CD4-positive, alpha-beta memory T cell (primary cell): ENCODE measurements around the gene INTS3. TPM values are rescaled to one million over a fixed set of nuclear protein-coding genes. Genes with fewer than 3 reads are reported as not detected.
A peak's percentile ranks its signal among the peaks of the same experiment; 100 is the strongest.

Experiments used
- CTCF ChIA-PET: fragments of 350-600 bp; sonication (Branson Sonifier 250); formaldehyde crosslinking; loops from one replicate; lab custom pipeline; 2021; ENCODE audit warnings: inconsistent platforms; ENCODE audit not compliant: partially characterized antibody; lab: Charles Lee
- POLR2A ChIA-PET: fragments of 350-600 bp; sonication (Branson Sonifier 250); formaldehyde crosslinking; loops from one replicate; lab custom pipeline; 2021; ENCODE audit not compliant: partially characterized antibody; lab: Charles Lee
- DNase-seq, 5 donors: peaks; one replicate each; pipeline versions ENCODE4 v3.0.0 to v3.0.0-alpha.2; 2020 to 2022; ENCODE audit warnings: mixed read lengths in 1 of 5
- H3K27ac ChIP-seq: one replicate; pipeline ENCODE4 v1.7.0; 2013; ENCODE audit warnings: low read depth, low read length
- H3K27me3 ChIP-seq: 2 replicates; pipeline ENCODE4 v1.7.0; 2013; ENCODE audit warnings: mild to moderate bottlenecking, low read length, moderate library complexity; ENCODE audit not compliant: insufficient read depth
- H3K36me3 ChIP-seq: 2 replicates; pipeline ENCODE4 v1.7.0; 2013; ENCODE audit warnings: mild to moderate bottlenecking, low read length, moderate library complexity; ENCODE audit not compliant: insufficient read depth
- H3K4me1 ChIP-seq: 2 replicates; pipeline ENCODE4 v1.7.0; 2013; ENCODE audit warnings: mild to moderate bottlenecking, low read length, moderate library complexity; ENCODE audit not compliant: insufficient read depth
- H3K4me3 ChIP-seq, 2 donors: one replicate each; pipeline ENCODE4 v1.7.0; 2013; ENCODE audit warnings: low read length in 2 of 2, mild to moderate bottlenecking in 1 of 2
- H3K9me3 ChIP-seq, 2 donors: one replicate each; pipeline ENCODE4 v1.7.0; 2013; ENCODE audit warnings: low read length in 2 of 2, control low read depth in 1 of 2; ENCODE audit not compliant: control insufficient read depth in 1 of 2
- H3K27ac Mint-ChIP-seq, 7 donors: one replicate each; pipeline ENCODE4 v1.8.0; 2020 to 2021; ENCODE audit warnings: mixed read lengths in 7 of 7, mild to moderate bottlenecking in 6 of 7, inconsistent platforms in 3 of 7, moderate library complexity in 3 of 7
- H3K27me3 Mint-ChIP-seq, 2 donors: one replicate each; pipeline ENCODE4 v1.8.0; 2020 to 2021; ENCODE audit warnings: mixed read lengths in 2 of 2
- H3K36me3 Mint-ChIP-seq, 2 donors: one replicate each; pipeline ENCODE4 v1.8.0; 2020 to 2021; ENCODE audit warnings: mixed read lengths in 2 of 2, inconsistent platforms in 1 of 2, mild to moderate bottlenecking in 1 of 2
- H3K4me1 Mint-ChIP-seq, 4 donors: one replicate each; pipeline ENCODE4 v1.8.0; 2020 to 2021; ENCODE audit warnings: mixed read lengths in 4 of 4, mild to moderate bottlenecking in 1 of 4
- H3K4me3 Mint-ChIP-seq, 8 donors: one replicate each; pipeline ENCODE4 v1.8.0; 2020 to 2021; ENCODE audit warnings: mixed read lengths in 8 of 8, mild to moderate bottlenecking in 7 of 8, moderate library complexity in 6 of 8, inconsistent platforms in 3 of 8
- H3K9me3 Mint-ChIP-seq, 8 donors: one replicate each; pipeline ENCODE4 v1.8.0; 2020 to 2021; ENCODE audit warnings: mixed read lengths in 8 of 8, mild to moderate bottlenecking in 5 of 8, inconsistent platforms in 3 of 8, moderate library complexity in 1 of 8
- intact Hi-C: fragments of 100-400 bp; cut with micrococcal nuclease; formaldehyde crosslinking; loops from one replicate; pipeline ENCODE4 v1.15.1; 2023
- polyA plus RNA-seq, 2 donors: library from polyadenylated mRNA; unstranded; fragments of 300-500 nt; fragmentation: Illumina TruSeq; gene quantifications; one replicate each; pipeline ENCODE4 v1.2.3, GENCODE V29; 2021
- total RNA-seq, 2 experiments: library from RNA; stranded (reverse); gene quantifications; one replicate each; pipeline ENCODE4 v1.2.3, GENCODE V29; 2021

The INTS3 gene
- total and polyA plus RNA-seq, 4 experiments from 2014 or later = 8.1 to 53.0 (median 30.8) TPM

GRCh38 chr1:153786038-153786790 lies 58.4 kb downstream of the INTS3 start:
- peaks cover 14 to 31% (median 22%) of the 10 kb centered on the region in 4 donors for H3K4me1 Mint-ChIP-seq
- H3K27me3 Mint-ChIP-seq = peaks cover 0 to 5% of the 10 kb centered on the region in 2 donors
- no peaks in the 10 kb centered on the region for H3K27me3 ChIP-seq
- DNase-seq = no peak
- no peak overlapping the region for H3K4me3 ChIP-seq
- no peak overlapping the region for H3K27ac Mint-ChIP-seq
- H3K27ac ChIP-seq = no peak overlapping the region
- H3K9me3 Mint-ChIP-seq = no peaks in the 10 kb centered on the region
- H3K4me1 ChIP-seq = peaks cover 19% of the 10 kb centered on the region
- H3K36me3 Mint-ChIP-seq = peaks cover 0 to 1% of the 10 kb centered on the region in 2 donors
- H3K36me3 ChIP-seq = no peaks in the 10 kb centered on the region
- intact Hi-C loops = no loop called here
- H3K9me3 ChIP-seq = no peaks in the 10 kb centered on the region
- POLR2A ChIA-PET = interaction anchor here (2.0 to 3.0 kb wide), 2 partner anchors 11 to 159 kb away, joined by 10 to 13 read pairs; partner anchors contain the start of genes DENND4B and SLC27A3
- no peak overlapping the region for H3K4me3 Mint-ChIP-seq
- CTCF ChIA-PET = interaction anchor here (1.3 to 2.2 kb wide), 3 partner anchors 11 to 200 kb away, joined by 3 to 7 read pairs (median 4); partner anchors contain the start of gene RAB13

DNA sequence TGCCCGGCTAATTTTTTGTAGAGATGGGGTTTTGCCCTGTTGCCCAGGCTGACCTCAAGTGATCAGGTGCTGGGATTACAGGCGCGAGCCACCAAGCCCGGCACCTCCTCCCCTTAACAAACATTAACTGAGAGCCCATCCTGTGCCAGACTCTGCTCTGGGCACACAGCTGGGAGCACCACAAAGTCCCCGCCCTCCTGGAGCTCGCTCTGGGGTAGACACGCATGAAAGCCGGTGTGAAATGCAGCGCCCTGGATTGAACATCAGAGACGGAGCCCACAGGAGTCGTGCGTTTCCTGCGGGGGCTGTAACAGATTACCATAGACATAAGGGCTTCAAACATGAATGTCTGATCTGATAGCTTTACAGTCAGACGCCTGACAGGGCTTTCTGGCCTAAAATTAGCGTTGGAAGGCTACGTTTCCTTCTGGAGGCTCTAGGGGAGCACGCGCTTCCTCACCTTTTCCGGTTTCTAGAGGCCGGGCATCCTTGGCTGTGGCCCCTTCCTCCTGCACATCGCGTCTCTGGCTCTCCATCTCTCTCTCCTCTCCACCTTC lies 61.7 kb downstream of the INTS3 start:
- Mint-ChIP-seq H3K36me3 (no peaks in the 10 kb centered on the region), H3K9me3 (no peaks in the 10 kb centered on the region), H3K4me3 (peak overlapping the region in 5 of 8 donors; percentile 5 to 53 (median 26)), H3K27me3 (peaks cover 0 to 5% of the 10 kb centered on the region in 2 donors), H3K4me1 (peaks cover 10 to 19% (median 14%) of the 10 kb centered on the region in 4 donors), H3K27ac (peak overlapping the region in 2 of 7 donors; percentile 5 to 77)
- CTCF ChIA-PET = no interaction called here
- intact Hi-C loops = no loop called here
- Histone ChIP-seq H3K4me1 (peaks cover 12% of the 10 kb centered on the region), H3K4me3 (no peak overlapping the region), H3K9me3 (no peaks in the 10 kb centered on the region), H3K27me3 (no peaks in the 10 kb centered on the region), H3K36me3 (no peaks in the 10 kb centered on the region), H3K27ac (no peak overlapping the region)
- DNase-seq = no peak
- POLR2A ChIA-PET = interaction anchor here (0.6 to 1.7 kb wide), 4 partner anchors 134 to 258 kb away, joined by 3 to 6 read pairs (median 4); partner anchors contain the start of gene RPS27

DNA sequence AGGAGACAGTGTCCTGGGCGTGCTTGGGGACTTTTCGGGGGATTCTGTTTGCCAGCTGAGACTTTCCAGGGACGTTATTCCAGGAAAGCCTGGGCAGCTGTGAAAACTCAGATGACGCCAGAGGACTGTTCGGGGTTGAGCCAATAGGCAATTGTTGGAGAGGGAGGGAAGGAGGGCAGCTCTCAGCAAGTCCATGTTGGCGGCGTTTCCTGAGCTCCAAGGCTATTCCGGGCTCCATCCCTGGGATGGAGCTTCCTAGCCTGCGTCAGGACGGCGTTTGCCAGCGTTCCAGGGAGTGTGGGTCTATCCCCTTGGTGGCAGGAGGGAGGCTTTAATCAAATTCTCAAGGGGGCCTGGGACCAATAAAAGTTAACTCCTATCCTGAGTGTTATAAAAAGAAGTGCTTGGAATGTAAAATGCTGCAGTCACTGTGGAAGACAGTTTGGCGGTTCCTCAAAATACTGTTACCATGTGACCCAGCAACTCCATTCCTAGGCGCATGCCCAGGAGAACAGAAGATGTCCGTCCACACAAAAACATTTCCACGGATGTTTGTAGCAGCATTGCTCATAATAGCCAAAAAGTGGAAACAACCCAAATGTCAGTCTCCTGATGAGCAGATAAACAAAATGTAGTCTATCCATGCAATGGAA lies 62.6 kb downstream of the INTS3 start:
- no peaks in the 10 kb centered on the region for H3K36me3 ChIP-seq
- CTCF ChIA-PET = interaction anchor here (0.7 to 0.8 kb wide), 2 partner anchors 198 to 279 kb away, joined by 3 to 4 read pairs; no protein-coding TSS in a partner anchor
- H3K27ac ChIP-seq = no peak overlapping the region
- H3K4me3 ChIP-seq = no peak overlapping the region
- peaks cover 12% of the 10 kb centered on the region for H3K4me1 ChIP-seq
- Mint-ChIP-seq H3K27ac (peak overlapping the region in 2 of 7 donors; percentile 4 to 52), H3K4me3 (peak overlapping the region in 2 of 8 donors; percentile 7 to 30), H3K36me3 (no peaks in the 10 kb centered on the region), H3K4me1 (peaks cover 10 to 19% (median 14%) of the 10 kb centered on the region in 4 donors), H3K27me3 (peaks cover 0 to 5% of the 10 kb centered on the region in 2 donors), H3K9me3 (no peaks in the 10 kb centered on the region)
- no peaks in the 10 kb centered on the region for H3K9me3 ChIP-seq
- intact Hi-C loops = no loop called here
- H3K27me3 ChIP-seq = no peaks in the 10 kb centered on the region
- DNase-seq = no peak
- POLR2A ChIA-PET = interaction anchor here (1.4 to 1.7 kb wide), 2 partner anchors 133 to 200 kb away, joined by 4 to 6 read pairs; partner anchors contain the start of gene RPS27

GRCh38 chr1:153790966-153791647 lies 63.3 kb downstream of the INTS3 start:
- Histone ChIP-seq H3K36me3 (no peaks in the 10 kb centered on the region), H3K4me3 (no peak overlapping the region), H3K27me3 (no peaks in the 10 kb centered on the region), H3K27ac (no peak overlapping the region), H3K9me3 (no peaks in the 10 kb centered on the region), H3K4me1 (peaks cover 12% of the 10 kb centered on the region)
- H3K4me1 Mint-ChIP-seq = peaks cover 10 to 19% (median 14%) of the 10 kb centered on the region in 4 donors
- H3K36me3 Mint-ChIP-seq = no peaks in the 10 kb centered on the region
- CTCF ChIA-PET = interaction anchor here (0.7 to 0.8 kb wide), 2 partner anchors 197 to 280 kb away, joined by 3 to 4 read pairs; no protein-coding TSS in a partner anchor
- peak overlapping the region in 3 of 7 donors; percentile 4 to 52 (median 21) for H3K27ac Mint-ChIP-seq
- H3K4me3 Mint-ChIP-seq = peak overlapping the region in 4 of 8 donors; percentile 7 to 31 (median 23)
- intact Hi-C loops = no loop called here
- H3K27me3 Mint-ChIP-seq = peaks cover 0 to 5% of the 10 kb centered on the region in 2 donors
- POLR2A ChIA-PET = interaction anchor here (1.0 to 1.7 kb wide), 3 partner anchors 132 to 200 kb away, joined by 3 to 6 read pairs (median 4); partner anchors contain the start of gene RPS27
- DNase-seq = no peak
- H3K9me3 Mint-ChIP-seq = no peaks in the 10 kb centered on the region

GRCh38 chr1:153791648-153792253 lies 63.9 kb downstream of the INTS3 start:
- peaks cover 12% of the 10 kb centered on the region for H3K4me1 ChIP-seq

GRCh38 chr1:153792631-153793041 lies 64.8 kb downstream of the INTS3 start:
- Histone ChIP-seq H3K9me3 (no peaks in the 10 kb centered on the region), H3K36me3 (no peaks in the 10 kb centered on the region), H3K27me3 (no peaks in the 10 kb centered on the region), H3K4me1 (peaks cover 12% of the 10 kb centered on the region), H3K4me3 (no peak overlapping the region), H3K27ac (no peak overlapping the region)
- peaks cover 13 to 28% (median 18%) of the 10 kb centered on the region in 4 donors for H3K4me1 Mint-ChIP-seq
- no peaks in the 10 kb centered on the region for H3K9me3 Mint-ChIP-seq
- H3K36me3 Mint-ChIP-seq = no peaks in the 10 kb centered on the region
- POLR2A ChIA-PET = interaction anchor here (1.0 kb wide), 1 partner anchor 18 kb away, joined by 3 read pairs; the partner anchor contains the start of gene SLC27A3
- H3K27ac Mint-ChIP-seq = peak overlapping the region in 1 of 7 donors; percentile 10
- peaks cover 0 to 4% of the 10 kb centered on the region in 2 donors for H3K27me3 Mint-ChIP-seq
- CTCF ChIA-PET = interaction anchor here (0.7 to 1.3 kb wide), 3 partner anchors 12 to 194 kb away, joined by 3 to 5 read pairs (median 3); partner anchors contain the start of gene RAB13
- intact Hi-C loops = no loop called here
- DNase-seq = no peak
- H3K4me3 Mint-ChIP-seq = no peak overlapping the region

More at GRCh38 chr1:153791648-153792253, 63.9 kb downstream of the INTS3 start:
- no peaks in the 10 kb centered on the region for H3K27me3 ChIP-seq
- no peaks in the 10 kb centered on the region for H3K36me3 ChIP-seq
- ChIA-PET CTCF (no interaction called here), POLR2A (interaction anchor here (1.0 kb wide), 2 partner anchors 17 to 199 kb away, joined by 3 read pairs; partner anchors contain the start of genes RPS27 and SLC27A3)
- peaks cover 0 to 4% of the 10 kb centered on the region in 2 donors for H3K27me3 Mint-ChIP-seq
- no peaks in the 10 kb centered on the region for H3K9me3 Mint-ChIP-seq
- no peak overlapping the region for H3K4me3 Mint-ChIP-seq
- no peak overlapping the region for H3K4me3 ChIP-seq
- H3K27ac ChIP-seq = no peak overlapping the region
- peaks cover 10 to 21% (median 16%) of the 10 kb centered on the region in 4 donors for H3K4me1 Mint-ChIP-seq
- intact Hi-C loops = no loop called here
- H3K36me3 Mint-ChIP-seq = no peaks in the 10 kb centered on the region
- no peak overlapping the region for H3K27ac Mint-ChIP-seq
- no peak for DNase-seq
- H3K9me3 ChIP-seq = no peaks in the 10 kb centered on the region
